ENCODE data around the gene OTULINL. TPM values are rescaled to one million over a fixed set of nuclear protein-coding genes. Genes with fewer than 3 reads are reported as not detected.

Gene OTULINL
- total RNA-seq, 1 donor from 2014 or later: 14.4 TPM

GRCh38 chr5:14640765-14641164 lies 59.2 kb downstream of the OTULINL start:
- H3K27me3 Mint-ChIP-seq (ENCODE audit: unreplicated experiment): no peaks in the 10 kb centered on the region
- no peak overlapping the region for H3K4me3 Mint-ChIP-seq (ENCODE audit: unreplicated experiment)
- H3K4me1 Mint-ChIP-seq (ENCODE audit: low read depth, unreplicated experiment): peaks cover 4% of the 10 kb centered on the region
- no peaks in the 10 kb centered on the region for H3K9me3 Mint-ChIP-seq (ENCODE audit: unreplicated experiment)
- no peak for DNase-seq
- H3K36me3 Mint-ChIP-seq (ENCODE audit: unreplicated experiment): no peaks in the 10 kb centered on the region
- TF ChIP-seq, protein P1, sequence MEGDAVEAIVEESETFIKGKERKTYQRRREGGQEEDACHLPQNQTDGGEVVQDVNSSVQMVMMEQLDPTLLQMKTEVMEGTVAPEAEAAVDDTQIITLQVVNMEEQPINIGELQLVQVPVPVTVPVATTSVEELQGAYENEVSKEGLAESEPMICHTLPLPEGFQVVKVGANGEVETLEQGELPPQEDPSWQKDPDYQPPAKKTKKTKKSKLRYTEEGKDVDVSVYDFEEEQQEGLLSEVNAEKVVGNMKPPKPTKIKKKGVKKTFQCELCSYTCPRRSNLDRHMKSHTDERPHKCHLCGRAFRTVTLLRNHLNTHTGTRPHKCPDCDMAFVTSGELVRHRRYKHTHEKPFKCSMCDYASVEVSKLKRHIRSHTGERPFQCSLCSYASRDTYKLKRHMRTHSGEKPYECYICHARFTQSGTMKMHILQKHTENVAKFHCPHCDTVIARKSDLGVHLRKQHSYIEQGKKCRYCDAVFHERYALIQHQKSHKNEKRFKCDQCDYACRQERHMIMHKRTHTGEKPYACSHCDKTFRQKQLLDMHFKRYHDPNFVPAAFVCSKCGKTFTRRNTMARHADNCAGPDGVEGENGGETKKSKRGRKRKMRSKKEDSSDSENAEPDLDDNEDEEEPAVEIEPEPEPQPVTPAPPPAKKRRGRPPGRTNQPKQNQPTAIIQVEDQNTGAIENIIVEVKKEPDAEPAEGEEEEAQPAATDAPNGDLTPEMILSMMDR (IDR thresholded peaks at IDR 0.05; ENCODE audit: partially characterized antibody, unreplicated experiment): no peak
- no peak overlapping the region for H3K27ac Mint-ChIP-seq (ENCODE audit: unreplicated experiment)

DNA sequence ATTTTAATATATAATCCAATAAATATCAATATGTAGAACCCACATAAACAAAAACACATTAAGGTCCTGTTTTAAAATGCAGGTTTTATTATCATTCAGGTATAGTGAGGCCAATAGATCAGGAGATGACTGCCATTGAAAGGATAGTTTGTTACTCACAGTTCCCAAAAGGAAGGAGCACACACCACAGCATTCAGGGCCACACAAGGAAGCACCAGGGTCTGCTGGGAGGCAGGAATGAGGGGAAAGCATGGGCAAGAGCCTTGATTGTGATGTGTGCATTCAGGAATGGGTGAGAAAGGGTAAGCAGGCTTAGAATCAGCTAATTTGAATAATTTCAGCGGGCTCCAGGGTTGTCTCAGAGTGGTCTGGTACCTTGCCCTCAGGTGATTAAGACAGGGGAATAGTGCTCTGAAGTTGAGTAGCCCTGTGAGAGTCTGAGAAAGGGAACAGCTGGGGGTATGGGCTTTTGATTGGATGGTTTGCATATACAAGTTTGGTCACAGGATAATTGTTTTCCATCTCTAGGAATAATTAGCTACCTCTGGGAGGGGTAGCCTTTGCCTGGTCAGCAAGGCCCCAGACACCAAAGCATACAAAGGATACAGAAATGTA lies 63.1 kb downstream of the OTULINL start:
- Mint-ChIP-seq H3K36me3 (ENCODE audit: unreplicated experiment) (no peaks in the 10 kb centered on the region), H3K9me3 (ENCODE audit: unreplicated experiment) (no peaks in the 10 kb centered on the region), H3K4me3 (ENCODE audit: unreplicated experiment) (no peak overlapping the region), H3K27ac (ENCODE audit: unreplicated experiment) (no peak overlapping the region), H3K4me1 (ENCODE audit: low read depth, unreplicated experiment) (peaks cover 11% of the 10 kb centered on the region), H3K27me3 (ENCODE audit: unreplicated experiment) (peaks cover 2% of the 10 kb centered on the region)
- TF ChIP-seq, protein P1 (IDR thresholded peaks at IDR 0.05; ENCODE audit: partially characterized antibody, unreplicated experiment): no peak
- no peak for DNase-seq

- TF ChIP-seq, protein P1 (IDR thresholded peaks at IDR 0.05; ENCODE audit: partially characterized antibody, unreplicated experiment): no peak
- Mint-ChIP-seq H3K27ac (ENCODE audit: unreplicated experiment) (no peak overlapping the region), H3K4me1 (ENCODE audit: low read depth, unreplicated experiment) (peaks cover 11% of the 10 kb centered on the region), H3K36me3 (ENCODE audit: unreplicated experiment) (no peaks in the 10 kb centered on the region), H3K27me3 (ENCODE audit: unreplicated experiment) (peaks cover 2% of the 10 kb centered on the region), H3K4me3 (ENCODE audit: unreplicated experiment) (no peak overlapping the region), H3K9me3 (ENCODE audit: unreplicated experiment) (no peaks in the 10 kb centered on the region)
- no peak for DNase-seq
These were observed 68.5 kb downstream of the OTULINL start for GRCh38 chr5:14650052-14650451.

- Mint-ChIP-seq H3K36me3 (ENCODE audit: unreplicated experiment) (no peaks in the 10 kb centered on the region), H3K4me1 (ENCODE audit: low read depth, unreplicated experiment) (no peaks in the 10 kb centered on the region)
These were observed 73.7 kb downstream of the OTULINL start for GRCh38 chr5:14655146-14655741.

GRCh38 chr5:14656898-14657297 lies 75.3 kb downstream of the OTULINL start:
- DNase-seq: no peak
- TF ChIP-seq, protein P1 (IDR thresholded peaks at IDR 0.05; ENCODE audit: partially characterized antibody, unreplicated experiment): no peak
- no peaks in the 10 kb centered on the region for H3K4me1 Mint-ChIP-seq (ENCODE audit: low read depth, unreplicated experiment)
- no peaks in the 10 kb centered on the region for H3K36me3 Mint-ChIP-seq (ENCODE audit: unreplicated experiment)
- H3K27ac Mint-ChIP-seq (ENCODE audit: unreplicated experiment): no peak overlapping the region
- H3K4me3 Mint-ChIP-seq (ENCODE audit: unreplicated experiment): no peak overlapping the region
- no peaks in the 10 kb centered on the region for H3K27me3 Mint-ChIP-seq (ENCODE audit: unreplicated experiment)
- no peaks in the 10 kb centered on the region for H3K9me3 Mint-ChIP-seq (ENCODE audit: unreplicated experiment)

More at GRCh38 chr5:14655146-14655741, 73.7 kb downstream of the OTULINL start:
- Mint-ChIP-seq H3K27me3 (ENCODE audit: unreplicated experiment) (no peaks in the 10 kb centered on the region), H3K4me3 (ENCODE audit: unreplicated experiment) (no peak overlapping the region), H3K9me3 (ENCODE audit: unreplicated experiment) (no peaks in the 10 kb centered on the region), H3K27ac (ENCODE audit: unreplicated experiment) (no peak overlapping the region)
- DNase-seq: no peak
- TF ChIP-seq, protein P1 (IDR thresholded peaks at IDR 0.05; ENCODE audit: partially characterized antibody, unreplicated experiment): no peak
